HG02623 (cell line): ENCODE data around the gene SLC4A2.

Experiments
- ATAC-seq: cut with Tn5 transposase; IDR thresholded peaks from one replicate; pipeline ENCODE4 v1.9.1; 2021; ENCODE audit warnings: moderate library complexity; ENCODE audit not compliant: unreplicated experiment

Gene SLC4A2

DNA sequence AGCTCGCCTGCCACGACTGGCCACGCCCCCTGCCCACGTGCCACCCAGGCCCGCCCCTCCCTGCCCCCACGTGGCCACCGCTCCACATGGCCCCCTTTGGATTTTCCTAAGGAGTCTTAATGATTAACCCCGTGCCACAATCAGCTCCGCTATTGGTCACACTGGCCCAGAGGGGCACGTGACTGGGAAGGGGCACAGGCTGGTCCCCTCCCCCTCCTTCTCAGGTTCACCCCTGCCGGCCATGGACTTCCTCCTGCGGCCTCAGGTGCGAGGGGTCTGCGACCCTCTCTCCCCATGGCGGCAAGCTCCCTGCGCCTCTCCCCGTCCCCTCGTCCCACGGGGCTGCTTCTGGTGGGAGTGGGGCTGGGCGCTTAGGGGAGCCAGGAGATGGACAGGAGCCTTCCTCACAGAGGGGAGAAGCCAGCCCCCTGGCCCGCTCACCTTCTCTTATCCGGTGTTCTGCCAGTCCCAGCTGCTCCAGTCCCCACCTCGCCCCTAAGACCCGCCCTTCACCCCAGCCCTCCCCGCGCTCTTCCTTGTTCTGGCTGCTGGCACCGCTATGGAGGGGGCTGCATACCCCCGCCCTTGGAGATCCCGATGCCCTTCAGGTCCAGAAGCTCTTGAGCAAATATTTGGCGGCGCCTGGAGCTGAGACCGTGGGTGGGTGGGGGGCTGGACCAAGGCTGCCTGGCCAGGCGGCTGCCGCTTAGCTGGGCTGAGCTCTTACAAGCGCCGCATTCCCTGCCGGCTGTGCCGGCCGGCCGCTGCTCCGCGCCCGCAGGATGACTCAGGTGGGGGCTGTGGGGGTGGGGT lies 3.2 kb downstream of the SLC4A2 start:
- no peak for ATAC-seq

DNA sequence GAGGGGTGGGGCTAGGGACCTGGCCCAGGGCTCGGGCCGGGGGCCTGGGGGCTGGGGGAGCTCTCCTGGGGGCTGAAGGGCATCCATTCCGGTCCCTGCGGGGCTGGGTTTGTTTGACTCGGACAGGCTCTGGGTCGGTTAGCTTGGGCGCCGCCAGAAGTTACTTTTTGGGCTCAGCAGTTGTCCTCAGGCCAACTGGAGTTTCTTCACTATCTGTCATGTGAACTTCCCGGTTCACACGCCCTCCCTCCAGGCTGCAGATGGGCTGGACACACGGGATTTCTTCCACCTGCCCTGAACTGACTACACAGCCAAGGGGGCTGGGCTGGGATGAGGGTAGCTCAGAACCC lies 3.8 kb downstream of the SLC4A2 start:
- ATAC-seq: no peak

DNA sequence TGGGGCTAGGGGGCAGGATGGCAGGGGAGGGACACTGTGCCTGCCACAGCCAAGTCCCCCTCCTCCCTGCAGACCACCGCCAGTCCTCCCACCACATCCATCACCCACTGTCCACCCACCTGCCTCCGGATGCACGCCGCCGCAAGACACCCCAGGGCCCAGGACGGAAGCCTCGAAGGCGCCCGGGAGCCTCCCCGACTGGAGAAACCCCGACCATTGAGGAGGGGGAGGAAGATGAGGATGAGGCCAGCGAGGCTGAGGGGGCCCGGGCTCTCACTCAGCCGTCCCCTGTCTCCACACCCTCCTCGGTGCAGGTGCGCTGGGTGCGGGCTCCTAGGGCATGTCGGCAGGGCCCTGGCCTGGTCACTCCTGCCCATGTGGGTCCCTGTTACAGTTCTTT lies 5.1 kb downstream of the SLC4A2 start:
- ATAC-seq: no peak

DNA sequence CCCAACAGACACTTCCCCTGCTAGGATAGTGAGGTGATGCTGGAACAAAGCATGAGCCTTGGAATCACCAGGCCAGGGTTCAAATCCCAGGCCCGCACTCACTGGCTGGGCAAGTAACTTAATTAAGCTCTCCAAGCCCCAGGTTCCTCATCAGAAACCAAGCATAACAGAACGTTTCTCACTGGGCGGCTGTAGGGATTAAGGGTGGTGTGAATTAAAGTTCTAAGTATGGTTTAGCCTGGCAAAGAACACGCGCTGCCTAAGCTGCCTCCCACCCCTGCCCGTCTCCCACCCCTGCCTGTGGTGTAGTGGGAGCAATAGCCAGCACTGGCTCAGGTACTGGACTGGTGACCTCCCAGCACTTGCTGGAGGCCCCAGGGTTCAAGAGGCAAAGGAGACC lies 5.6 kb downstream of the SLC4A2 start:
- ATAC-seq: no peak

DNA sequence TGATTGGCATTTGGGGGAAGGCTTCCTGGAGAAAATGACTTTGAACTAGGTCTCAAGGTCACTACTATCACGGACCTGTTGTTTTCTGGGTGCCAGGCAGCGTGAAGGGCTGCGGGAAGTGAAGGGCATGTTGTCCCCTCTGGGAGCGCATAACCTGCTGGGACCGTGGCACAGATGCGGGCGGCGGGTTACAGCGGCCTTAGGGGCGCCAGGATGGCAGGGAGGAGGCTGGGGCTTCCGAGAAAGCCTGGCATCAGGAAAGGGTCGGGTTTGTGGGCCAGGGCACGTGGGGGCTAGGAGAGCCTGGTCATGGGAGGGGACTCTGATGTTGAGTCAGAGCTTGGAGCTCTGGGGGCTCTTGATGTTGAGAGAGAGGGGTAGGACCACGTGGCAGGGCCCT lies 6.1 kb downstream of the SLC4A2 start:
- ATAC-seq: no peak

DNA sequence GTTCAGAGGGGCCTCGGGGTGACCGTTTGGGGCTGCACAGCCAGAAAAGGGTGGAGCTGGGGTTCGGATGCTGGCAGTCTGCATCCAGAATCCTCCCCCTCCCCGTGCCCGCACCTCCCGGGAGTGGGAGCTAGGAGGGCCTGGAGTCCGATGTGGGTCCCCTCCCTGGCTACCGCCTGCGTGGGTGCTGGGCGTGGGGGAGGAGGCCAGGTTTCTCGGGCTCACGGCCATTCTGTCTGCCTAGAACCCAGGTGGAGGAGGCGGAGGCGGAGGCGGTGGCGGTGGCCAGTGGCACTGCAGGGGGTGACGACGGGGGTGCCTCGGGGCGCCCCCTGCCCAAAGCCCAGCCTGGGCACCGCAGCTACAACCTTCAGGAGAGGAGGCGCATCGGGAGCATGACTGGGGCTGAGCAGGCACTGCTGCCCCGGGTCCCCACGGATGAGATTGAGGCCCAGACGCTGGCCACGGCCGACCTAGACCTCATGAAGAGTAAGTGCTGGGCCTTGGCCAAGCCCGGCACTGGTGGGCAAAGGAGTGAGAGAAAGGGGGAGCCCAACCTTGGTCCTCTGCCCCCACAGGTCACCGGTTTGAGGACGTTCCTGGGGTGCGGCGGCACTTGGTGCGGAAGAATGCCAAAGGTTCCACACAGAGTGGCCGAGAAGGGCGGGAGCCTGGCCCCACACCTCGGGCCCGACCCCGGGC lies 7.0 kb downstream of the SLC4A2 start:
- no peak for ATAC-seq

DNA sequence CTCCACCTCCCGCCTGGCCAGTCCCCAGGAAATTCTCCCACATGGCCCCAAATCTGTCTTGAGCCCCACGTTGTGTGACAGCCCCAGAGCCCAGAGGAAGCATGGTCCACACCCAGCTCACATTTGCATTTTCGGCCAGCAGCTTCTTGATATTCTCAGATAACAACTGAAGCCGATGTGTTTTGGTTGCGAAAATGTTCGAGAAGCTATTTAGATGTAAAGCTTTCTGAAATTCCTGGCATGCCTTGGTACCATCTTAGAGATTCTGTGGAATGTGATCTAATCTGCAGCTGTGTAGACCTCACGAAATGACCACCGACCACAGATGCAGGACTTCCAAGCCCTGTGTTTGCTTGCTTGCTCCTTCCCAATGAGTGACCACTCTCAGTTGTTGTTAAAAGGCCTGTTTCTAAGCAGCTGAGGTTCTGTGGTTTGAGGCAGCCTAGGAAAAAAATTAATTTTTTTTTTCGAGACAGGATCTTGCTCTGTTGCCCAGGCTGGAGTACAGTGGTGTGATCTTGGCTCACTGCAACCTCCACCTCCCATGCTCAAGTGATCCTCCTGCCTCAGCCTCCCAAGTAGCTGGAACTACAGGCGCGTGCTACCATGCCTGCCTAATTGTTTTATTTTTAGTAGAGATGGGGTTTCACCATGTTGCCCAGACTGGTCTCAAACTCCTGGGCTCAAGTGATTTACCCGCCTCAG lies 8.8 kb downstream of the SLC4A2 start:
- no peak for ATAC-seq

DNA sequence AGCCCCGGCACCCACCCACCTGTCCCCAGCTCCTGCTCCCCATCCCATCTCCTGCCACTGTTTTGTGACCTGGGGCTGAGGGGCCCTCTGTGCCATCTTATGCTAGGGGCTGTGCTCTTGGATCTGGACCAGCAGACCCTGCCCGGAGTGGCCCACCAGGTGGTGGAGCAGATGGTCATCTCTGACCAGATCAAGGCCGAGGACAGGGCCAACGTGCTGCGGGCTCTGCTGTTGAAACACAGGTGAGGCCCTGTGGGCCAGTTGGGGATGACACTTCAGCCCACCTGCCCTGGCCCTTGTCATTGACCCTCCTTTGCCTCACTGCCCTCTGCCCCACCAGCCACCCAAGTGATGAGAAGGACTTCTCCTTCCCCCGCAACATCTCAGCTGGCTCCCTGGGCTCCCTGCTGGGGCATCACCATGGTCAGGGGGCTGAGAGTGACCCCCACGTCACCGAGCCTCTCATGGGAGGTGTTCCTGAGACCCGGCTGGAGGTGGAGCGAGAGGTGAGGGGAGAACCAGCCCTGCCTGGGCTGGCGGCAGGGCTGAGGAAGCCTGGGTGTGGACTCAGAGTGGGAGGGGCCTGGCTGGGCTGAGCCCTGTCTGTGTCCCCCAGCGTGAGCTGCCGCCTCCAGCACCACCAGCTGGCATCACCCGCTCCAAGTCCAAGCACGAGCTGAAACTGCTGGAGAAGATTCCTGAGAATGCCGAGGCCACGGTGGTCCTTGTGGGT lies 10.6 kb downstream of the SLC4A2 start:
- ATAC-seq: no peak

DNA sequence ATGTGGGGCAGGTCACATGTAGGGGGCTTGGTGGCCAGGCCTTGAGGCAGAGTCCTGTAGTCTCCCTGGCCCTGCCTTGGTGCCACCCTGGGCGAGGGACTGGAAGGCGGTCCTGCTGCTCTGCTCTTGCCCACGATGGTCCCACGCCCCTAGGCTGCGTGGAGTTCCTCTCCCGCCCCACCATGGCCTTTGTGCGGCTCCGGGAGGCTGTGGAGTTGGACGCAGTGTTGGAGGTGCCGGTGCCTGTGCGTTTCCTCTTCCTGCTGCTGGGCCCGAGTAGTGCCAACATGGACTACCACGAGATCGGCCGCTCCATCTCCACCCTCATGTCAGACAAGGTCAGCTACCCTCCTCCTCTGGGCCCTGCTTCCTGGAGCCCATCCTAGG lies 11.2 kb downstream of the SLC4A2 start:
- ATAC-seq: no peak

DNA sequence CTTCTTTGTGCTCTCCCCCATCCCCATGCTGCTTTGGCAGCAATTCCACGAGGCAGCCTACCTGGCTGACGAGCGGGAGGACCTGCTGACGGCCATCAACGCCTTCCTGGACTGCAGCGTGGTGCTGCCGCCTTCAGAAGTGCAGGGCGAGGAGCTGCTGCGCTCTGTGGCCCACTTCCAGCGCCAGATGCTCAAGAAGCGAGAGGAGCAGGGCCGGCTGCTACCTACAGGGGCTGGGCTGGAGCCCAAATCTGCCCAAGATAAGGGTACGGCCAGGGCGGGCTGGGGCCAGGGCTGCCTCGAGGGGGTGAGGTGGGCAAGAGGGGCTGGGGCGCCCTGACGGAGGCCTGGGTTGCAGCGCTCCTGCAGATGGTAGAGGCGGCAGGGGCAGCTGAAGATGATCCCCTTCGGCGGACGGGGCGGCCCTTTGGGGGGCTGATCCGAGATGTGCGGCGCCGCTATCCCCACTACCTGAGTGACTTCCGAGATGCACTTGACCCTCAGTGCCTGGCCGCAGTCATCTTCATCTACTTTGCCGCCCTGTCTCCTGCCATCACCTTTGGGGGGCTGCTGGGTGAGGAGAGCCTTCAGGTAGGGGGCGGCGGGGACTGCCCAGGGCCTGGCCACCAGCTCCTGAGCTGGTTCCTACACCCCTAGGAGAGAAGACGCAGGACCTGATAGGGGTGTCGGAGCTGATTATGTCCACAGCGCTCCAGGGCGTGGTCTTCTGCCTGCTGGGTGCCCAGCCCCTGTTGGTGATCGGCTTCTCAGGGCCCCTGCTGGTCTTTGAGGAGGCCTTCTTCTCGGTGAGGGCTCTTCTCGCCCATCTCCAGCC lies 11.9 kb downstream of the SLC4A2 start:
- no peak for ATAC-seq

DNA sequence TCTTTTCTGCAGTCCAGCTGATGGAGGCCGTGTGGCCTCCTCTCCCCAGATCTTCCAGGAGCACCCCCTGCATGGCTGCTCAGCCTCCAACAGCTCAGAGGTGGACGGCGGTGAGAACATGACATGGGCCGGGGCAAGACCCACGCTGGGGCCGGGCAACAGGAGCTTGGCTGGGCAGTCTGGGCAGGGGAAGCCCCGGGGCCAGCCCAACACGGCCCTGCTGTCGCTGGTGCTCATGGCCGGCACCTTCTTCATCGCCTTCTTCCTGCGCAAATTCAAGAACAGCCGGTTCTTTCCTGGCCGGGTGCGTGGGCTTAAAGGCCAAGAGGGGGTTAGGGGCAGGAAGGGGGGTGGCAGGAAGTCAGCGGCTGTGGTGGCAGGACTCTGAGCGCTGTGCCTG lies 14.6 kb downstream of the SLC4A2 start:
- no peak for ATAC-seq

DNA sequence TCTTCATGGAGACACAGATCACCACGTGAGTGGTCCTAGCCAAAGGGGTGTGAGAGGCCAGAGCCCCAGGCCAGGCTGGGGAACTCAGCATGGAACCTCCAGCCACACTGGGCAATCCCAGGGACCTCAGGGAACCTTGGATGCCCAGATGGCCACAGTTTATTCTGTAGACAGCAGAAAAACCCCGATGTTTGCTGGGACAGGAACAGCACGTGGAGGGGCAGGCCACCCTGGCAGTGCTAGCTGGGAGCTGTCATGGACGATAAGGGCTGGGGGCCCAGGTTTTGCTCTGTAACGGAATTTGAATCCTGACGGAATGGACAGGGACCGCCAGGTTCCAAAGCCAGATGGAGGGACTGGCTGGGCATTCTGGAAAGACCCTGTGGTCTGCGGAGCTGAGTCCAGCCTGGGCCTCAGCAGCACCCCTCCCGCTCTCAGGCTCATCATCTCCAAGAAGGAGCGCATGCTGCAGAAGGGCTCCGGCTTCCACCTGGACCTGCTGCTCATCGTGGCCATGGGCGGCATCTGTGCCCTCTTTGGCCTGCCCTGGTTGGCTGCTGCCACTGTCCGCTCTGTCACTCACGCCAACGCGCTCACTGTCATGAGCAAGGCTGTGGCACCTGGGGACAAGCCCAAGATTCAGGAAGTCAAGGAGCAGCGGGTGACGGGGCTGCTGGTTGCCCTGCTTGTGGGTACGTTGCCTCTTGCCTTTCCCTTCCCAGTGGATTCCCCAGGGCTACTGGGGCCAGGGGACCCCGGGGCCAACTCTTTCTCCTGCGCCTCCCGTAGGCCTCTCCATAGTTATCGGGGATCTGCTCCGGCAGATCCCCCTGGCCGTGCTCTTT lies 15.7 kb downstream of the SLC4A2 start:
- ATAC-seq: no peak

DNA sequence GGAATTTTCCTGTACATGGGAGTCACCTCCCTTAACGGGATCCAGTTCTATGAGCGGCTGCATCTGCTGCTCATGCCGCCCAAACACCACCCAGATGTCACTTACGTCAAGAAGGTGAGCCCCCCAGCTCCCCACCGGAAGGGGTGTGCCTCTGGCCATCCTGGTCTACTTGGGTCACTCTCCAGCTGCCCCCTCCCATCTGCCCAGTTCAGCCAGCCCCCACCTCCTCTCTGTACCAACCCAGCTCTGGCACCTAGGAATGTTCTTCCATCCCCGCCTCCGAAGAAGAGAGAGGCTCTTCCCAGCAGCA lies 16.2 kb downstream of the SLC4A2 start:
- no peak for ATAC-seq

DNA sequence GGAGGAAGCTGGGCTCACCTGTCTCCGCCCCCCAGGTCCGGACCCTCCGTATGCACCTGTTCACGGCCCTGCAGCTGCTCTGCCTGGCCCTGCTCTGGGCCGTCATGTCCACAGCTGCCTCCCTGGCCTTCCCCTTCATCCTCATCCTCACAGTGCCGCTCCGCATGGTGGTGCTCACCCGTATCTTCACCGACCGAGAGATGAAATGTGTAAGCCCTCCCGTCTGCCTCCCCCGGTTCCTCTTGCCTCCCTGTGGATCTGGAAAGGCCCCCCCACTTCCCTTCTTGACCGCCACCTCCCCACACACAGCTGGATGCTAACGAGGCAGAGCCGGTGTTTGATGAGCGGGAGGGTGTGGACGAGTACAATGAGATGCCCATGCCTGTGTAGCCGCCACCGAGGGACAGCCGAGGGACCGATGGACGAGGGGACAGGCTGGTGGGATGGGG lies 16.6 kb downstream of the SLC4A2 start:
- no peak for ATAC-seq

DNA sequence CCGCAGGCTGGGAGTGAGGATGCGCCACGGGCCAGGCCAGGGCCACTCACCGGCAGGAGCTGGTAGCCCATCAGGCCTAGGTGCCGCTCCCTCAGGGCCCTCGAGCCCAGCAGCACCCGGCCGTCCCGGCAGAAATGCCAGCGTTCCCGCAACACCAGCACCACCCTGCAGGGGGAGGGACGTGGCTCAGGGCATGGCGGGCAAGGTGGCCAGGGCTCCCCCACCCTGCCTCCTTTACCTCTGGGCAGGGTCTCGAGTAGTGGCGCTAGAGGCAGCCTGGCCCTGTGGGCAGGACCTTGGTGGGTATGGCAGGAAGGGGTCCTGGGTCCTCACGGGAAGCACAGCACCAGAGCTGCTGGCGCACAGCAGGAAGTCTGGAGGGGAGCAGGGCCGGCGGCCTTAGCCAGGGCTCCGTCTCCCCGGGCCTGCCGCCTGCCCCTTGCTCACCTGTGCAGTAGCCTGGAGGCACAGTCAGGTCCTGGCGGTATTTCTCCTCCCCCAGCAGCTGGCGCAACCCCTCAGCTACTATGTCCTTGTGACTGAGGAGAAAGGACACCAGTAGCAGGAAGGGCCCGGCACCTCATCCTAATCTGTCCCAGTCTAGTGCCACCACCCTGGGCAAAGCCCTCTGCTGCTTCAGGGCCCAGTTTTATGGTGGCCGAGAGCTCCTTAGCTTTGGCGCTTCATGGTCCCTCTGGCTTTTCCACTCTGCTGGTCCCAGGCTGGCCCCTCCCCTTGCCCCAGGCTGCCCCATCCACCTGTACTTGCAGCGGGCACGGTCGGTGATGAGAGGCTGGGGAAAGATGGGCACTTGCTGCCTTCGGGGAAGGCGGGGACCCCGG lies 17.7 kb downstream of the SLC4A2 start:
- ATAC-seq: no peak

DNA sequence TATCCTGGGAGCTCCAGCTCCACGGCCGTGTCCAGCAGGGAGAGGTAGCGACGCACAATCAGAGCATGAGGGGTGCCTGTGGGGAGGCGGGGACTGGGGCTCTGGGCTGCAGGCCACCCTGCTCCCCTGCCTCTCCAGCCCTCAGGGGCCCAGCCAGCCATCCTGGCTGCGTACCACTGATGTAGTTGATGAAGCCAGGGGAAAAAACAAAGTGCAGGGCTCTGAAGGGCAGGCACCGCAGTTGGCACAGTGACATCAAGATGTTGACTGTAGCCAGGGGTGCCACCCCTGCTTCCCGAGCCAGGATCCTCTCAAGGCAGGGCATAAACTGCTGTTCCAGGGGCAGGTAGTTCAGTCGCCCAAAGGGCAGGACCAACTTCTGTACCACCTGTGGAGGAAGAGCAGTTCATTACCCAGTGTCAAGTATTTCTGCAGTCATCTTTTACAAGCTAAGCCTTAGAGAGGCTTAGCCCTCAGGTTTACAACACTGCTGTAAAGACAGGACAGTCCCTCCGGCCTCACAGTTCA lies 18.4 kb downstream of the SLC4A2 start:
- ATAC-seq: no peak

DNA sequence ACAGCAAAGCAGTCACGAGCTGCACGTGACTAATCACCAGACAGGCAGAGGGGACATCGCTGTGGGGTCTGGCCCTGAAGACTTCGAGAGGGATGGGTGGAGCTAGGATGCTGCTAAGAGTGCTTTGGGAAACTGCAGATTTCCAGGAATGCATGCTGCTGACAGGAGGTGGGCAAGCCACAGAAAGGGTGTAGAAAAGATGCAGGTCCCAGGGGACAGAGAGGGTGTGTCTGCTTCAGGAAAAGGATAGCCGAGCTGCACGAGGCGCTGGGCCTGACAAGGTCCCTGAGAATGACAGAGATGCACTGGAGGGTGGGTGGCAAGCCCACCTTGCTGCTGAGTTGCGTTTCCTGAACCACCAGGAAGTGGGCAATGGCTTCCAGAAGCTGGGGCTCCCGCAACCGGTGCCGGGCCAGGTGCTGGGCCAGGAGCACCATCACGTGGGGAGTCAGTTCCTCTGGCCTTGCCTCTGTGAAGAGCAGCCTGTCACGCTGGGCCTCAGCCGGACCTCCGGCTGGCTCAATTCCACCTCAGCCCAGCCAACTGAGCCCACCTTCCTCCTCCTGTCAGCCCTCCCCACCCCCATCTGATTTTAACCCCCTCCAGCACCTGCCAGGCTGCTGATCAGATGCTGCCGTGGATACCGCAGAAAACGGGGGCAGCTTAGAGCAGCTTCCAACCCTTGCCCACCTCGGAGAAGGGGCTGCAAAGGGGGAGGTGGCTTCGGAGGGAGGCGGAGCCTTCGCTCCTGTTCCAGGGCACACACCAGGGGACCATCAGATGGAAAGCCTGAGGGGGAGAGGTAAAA lies 19.0 kb downstream of the SLC4A2 start:
- no peak for ATAC-seq
